HG03439 (cell line): ENCODE results near the gene EAPP.
"Not testable (repeated sequence)": the region's sequence is repeated elsewhere in the genome, so short reads cannot be mapped to it uniquely, and the experiment has no call there.

Source experiments
- ATAC-seq: cut with Tn5 transposase; IDR thresholded peaks from one replicate; pipeline ENCODE4 v1.9.1; 2021; ENCODE audit warnings: mild to moderate bottlenecking, moderate library complexity; ENCODE audit not compliant: unreplicated experiment

Gene EAPP

GRCh38 chr14:34539407-34540180, at the start of gene EAPP:
Gene EAPP, minus strand, starts transcription at chr14:34539701. Its CDS starts 73 bp downstream, at chr14:34539628.
- peak; percentile 99 for ATAC-seq

- no peak for ATAC-seq
These were observed 44.0 kb upstream of the EAPP start for GRCh38 chr14:34583525-34583924.

GRCh38 chr14:34582117-34582680, 42.7 kb upstream of the EAPP start:
- no peak for ATAC-seq

GRCh38 chr14:34580381-34580780, 40.9 kb upstream of the EAPP start:
- ATAC-seq: no peak

- no peak for ATAC-seq
These were observed 32.3 kb upstream of the EAPP start for GRCh38 chr14:34571771-34572170.

- ATAC-seq: no peak
These were observed 30.2 kb upstream of the EAPP start for GRCh38 chr14:34569750-34570149.

GRCh38 chr14:34568803-34569202, 29.3 kb upstream of the EAPP start:
- ATAC-seq: no peak

- ATAC-seq: no peak
These were observed 23.3 kb upstream of the EAPP start for GRCh38 chr14:34562776-34563150.

- not testable (repeated sequence) for ATAC-seq
These were observed 22.7 kb upstream of the EAPP start for GRCh38 chr14:34562037-34562775.

GRCh38 chr14:34556498-34556829, 17.0 kb upstream of the EAPP start:
- peak; percentile 47 for ATAC-seq

- ATAC-seq: peak; percentile 70
These were observed 16.3 kb upstream of the EAPP start for GRCh38 chr14:34555583-34556497.

- no peak for ATAC-seq
These were observed 15.2 kb upstream of the EAPP start for GRCh38 chr14:34554540-34555250.

- ATAC-seq: not testable (repeated sequence)
These were observed 9.9 kb upstream of the EAPP start for GRCh38 chr14:34549276-34549966.

- ATAC-seq: no peak
These were observed 9.0 kb upstream of the EAPP start for GRCh38 chr14:34548472-34548981.

- peak; percentile 42 for ATAC-seq
These were observed 7.6 kb upstream of the EAPP start for GRCh38 chr14:34547136-34547520.

- peak; percentile 80 for ATAC-seq
These were observed 7.0 kb upstream of the EAPP start for GRCh38 chr14:34546272-34547135.

- ATAC-seq: not testable (repeated sequence)
These were observed 919 bp upstream of the EAPP start for GRCh38 chr14:34540181-34541059.
